ENCODE measurements around the gene CFAP46.

The CFAP46 gene

DNA sequence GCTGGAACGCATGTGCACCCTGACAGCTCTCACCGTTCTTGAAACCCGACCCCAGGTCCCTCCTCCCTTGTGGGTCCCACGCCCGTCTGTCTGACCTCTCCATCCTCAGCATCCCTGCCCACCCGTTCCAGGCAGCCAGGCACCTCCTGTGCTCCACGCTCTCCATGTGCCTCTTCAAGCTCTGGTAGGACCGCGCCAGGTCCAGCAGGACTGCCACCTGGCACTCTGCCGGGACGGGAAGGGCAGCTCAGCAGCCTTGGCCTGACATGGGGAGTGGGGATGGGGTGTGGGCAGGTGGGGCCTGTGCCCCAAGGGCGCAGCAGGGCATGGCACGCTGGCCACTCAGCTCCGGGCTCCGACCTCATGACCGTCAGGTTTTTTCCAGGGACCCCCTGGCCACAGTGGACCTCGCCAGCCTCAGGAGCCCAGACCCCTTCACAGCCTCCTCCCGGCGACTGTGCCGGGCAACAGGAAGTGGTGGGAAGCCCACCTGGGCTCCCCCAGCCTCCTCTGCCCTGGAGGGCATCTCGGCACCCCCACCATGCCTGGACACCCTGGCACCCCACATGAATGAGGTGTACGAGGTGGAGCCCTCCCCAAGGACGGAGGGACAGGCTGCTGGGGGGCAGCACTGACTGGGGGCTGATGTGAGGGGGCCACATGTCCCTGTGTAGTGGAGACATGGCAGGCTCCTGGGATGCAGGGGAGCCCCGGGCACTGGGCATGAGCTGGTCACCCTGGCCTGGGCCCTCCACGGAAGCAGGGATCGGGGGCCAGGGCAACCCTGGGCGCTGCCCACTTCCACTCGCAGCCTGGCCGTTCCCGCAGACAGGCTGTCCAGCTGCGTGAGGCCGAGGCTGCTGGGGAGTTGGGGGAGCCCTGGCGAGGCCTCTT, 131.3 kb downstream of the CFAP46 start:
- Histone ChIP-seq H4K8ac (ENCODE audit: low read length) (no peak overlapping the region), H4K91ac (ENCODE audit: low read length) (no peak overlapping the region), H3K23ac (ENCODE audit: low read length in 2 of 2) (no peak overlapping the region), H3K9me3 (ENCODE audit: control insufficient read depth, low read length) (no peaks in the 10 kb centered on the region), H2BK12ac (ENCODE audit: low read length in 2 of 2) (no peak overlapping the region), H3K4me1 (ENCODE audit: control insufficient read depth, insufficient read depth, low read depth, low read length) (peaks cover 2% of the 10 kb centered on the region), H3K36me3 (ENCODE audit: control insufficient read depth in 1 of 2, insufficient read depth in 2 of 2, low read depth in 1 of 2, low read length in 2 of 2) (no peaks in the 10 kb centered on the region), H3K4ac (ENCODE audit: low read depth in 1 of 2, low read length in 2 of 2) (no peak overlapping the region), H2AK5ac (ENCODE audit: low read length, severe bottlenecking) (no peak overlapping the region), H2BK5ac (ENCODE audit: low read depth, low read length, poor library complexity, severe bottlenecking) (no peak overlapping the region), H2BK15ac (ENCODE audit: low read depth, poor library complexity, severe bottlenecking) (no peak overlapping the region), H2BK120ac (ENCODE audit: low read depth, low read length) (no peak overlapping the region), H3K14ac (ENCODE audit: low read length in 2 of 2) (no peak overlapping the region), H3K4me3 (ENCODE audit: insufficient read depth in 1 of 2, low read depth in 1 of 2, low read length in 2 of 2) (no peak overlapping the region), H3K79me1 (replicated peaks; ENCODE audit: low read length, poor library complexity, severe bottlenecking) (no peaks in the 10 kb centered on the region), H3K27me3 (ENCODE audit: control insufficient read depth in 1 of 2, insufficient read depth in 1 of 2, low read length in 2 of 2) (peaks cover 0 to 64% of the 10 kb centered on the region in 2 experiments), H3K18ac (ENCODE audit: low read depth in 1 of 2, low read length in 2 of 2) (no peak overlapping the region), H3K4me2 (ENCODE audit: low read length, poor library complexity, severe bottlenecking) (no peak overlapping the region), H3K27ac (ENCODE audit: low read length, poor library complexity, severe bottlenecking) (no peak overlapping the region), H3K9ac (ENCODE audit: low read length) (no peak overlapping the region), H2AFZ (ENCODE audit: low read depth, low read length) (no peak overlapping the region)
- 85% methylated on average over 32 of the region's 33 CpGs for WGBS
- no peak for DNase-seq

DNA sequence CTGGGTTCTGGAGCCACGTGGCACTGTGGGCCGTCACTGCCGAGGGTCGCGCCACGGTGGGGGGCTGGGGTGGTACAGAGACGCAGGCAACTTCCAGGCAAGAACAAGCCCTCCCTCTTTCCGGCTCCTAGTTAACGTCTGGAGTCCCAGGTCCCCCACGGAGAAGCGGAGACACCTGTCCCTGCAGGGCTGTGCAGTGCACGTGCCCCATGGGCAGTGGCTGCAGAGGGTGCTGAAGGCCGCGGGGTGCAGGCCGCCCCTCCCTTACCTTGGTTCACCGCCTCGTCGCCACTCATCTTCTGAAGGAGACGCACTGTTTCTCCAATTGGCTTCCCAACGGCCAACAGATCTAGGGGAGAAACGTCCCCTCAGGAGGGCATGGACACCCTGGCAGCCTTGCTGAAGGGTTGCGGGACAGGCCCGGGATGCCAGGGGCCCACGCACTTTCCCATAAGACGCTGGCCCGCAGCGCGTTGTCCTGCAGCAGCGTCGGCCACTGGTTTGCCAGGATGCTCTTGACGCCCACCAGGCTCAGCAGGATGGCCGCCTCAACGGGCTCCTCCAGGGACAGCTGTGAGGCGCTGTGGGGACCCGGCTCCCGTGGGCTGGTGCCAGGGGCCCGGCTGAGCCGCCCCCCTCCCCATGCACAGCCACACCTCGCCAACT, 132.1 kb downstream of the CFAP46 start:
- H2AK5ac ChIP-seq (ENCODE audit: low read length, severe bottlenecking) = no peak overlapping the region
- H3K4me2 ChIP-seq (ENCODE audit: low read length, poor library complexity, severe bottlenecking) = no peak overlapping the region
- H3K4ac ChIP-seq (ENCODE audit: low read depth in 1 of 2, low read length in 2 of 2) = no peak overlapping the region
- no peak overlapping the region for H2BK15ac ChIP-seq (ENCODE audit: low read depth, poor library complexity, severe bottlenecking)
- no peak overlapping the region for H2BK12ac ChIP-seq (ENCODE audit: low read length in 2 of 2)
- no peak overlapping the region for H4K91ac ChIP-seq (ENCODE audit: low read length)
- no peaks in the 10 kb centered on the region for H3K79me1 ChIP-seq (replicated peaks; ENCODE audit: low read length, poor library complexity, severe bottlenecking)
- H3K23ac ChIP-seq (ENCODE audit: low read length in 2 of 2) = no peak overlapping the region
- 88% methylated on average over 39 of the region's 39 CpGs for WGBS
- no peak overlapping the region for H2BK5ac ChIP-seq (ENCODE audit: low read depth, low read length, poor library complexity, severe bottlenecking)
- H2BK120ac ChIP-seq (ENCODE audit: low read depth, low read length) = no peak overlapping the region
- no peak overlapping the region for H3K9ac ChIP-seq (ENCODE audit: low read length)
- peaks cover 0 to 64% of the 10 kb centered on the region in 2 experiments for H3K27me3 ChIP-seq (ENCODE audit: control insufficient read depth in 1 of 2, insufficient read depth in 1 of 2, low read length in 2 of 2)
- no peaks in the 10 kb centered on the region for H3K9me3 ChIP-seq (ENCODE audit: control insufficient read depth, low read length)
- no peak overlapping the region for H3K4me3 ChIP-seq (ENCODE audit: insufficient read depth in 1 of 2, low read depth in 1 of 2, low read length in 2 of 2)
- peaks cover 2% of the 10 kb centered on the region for H3K4me1 ChIP-seq (ENCODE audit: control insufficient read depth, insufficient read depth, low read depth, low read length)
- no peak overlapping the region for H3K18ac ChIP-seq (ENCODE audit: low read depth in 1 of 2, low read length in 2 of 2)
- no peak overlapping the region for H4K8ac ChIP-seq (ENCODE audit: low read length)
- no peak overlapping the region for H2AFZ ChIP-seq (ENCODE audit: low read depth, low read length)
- no peak overlapping the region for H3K27ac ChIP-seq (ENCODE audit: low read length, poor library complexity, severe bottlenecking)
- no peak for DNase-seq
- H3K14ac ChIP-seq (ENCODE audit: low read length in 2 of 2) = no peak overlapping the region
- no peaks in the 10 kb centered on the region for H3K36me3 ChIP-seq (ENCODE audit: control insufficient read depth in 1 of 2, insufficient read depth in 2 of 2, low read depth in 1 of 2, low read length in 2 of 2)

DNA sequence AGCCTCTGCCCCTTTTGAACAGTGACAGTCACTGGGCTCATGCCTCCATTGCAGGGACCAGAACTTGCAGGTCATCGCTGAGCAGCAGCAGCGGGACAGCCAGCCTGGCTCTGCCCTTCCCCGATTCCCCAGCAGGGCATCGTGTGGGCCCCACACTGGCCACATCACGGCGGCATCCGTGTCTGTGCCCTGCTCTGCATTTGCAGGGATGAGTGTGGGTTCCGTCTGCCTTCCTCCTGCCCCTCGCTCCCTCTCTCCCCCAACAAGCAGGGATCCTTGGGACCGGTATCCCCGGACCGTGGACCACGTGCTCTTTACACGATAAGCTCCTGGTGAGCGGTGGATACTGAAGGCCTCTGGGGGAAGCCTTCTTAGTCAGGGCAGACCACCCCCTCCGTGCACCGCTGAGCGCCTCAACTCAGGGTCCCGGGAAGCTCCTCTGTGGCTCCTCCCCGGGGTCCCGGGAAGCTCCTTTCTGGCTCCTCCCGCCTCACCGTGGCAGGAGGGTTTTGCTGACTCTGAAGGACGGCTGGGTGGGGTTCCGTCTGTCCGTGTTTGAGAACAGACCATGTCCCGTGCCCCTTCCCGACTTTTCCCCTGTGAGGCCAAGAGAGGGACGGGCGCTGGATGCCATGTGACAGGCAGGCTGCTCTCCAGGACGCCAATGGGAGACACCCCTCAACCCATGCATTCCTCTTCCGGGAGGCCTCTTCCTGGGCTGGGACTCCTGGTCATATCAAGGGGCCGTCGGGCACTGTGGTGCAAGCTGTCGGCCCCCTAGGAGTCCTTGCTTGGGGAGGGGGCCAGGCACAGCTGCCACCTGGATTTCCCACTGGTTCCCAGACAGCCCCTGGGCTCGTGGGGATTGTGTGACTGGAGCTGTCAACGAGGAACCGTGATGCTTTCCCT, 132.9 kb downstream of the CFAP46 start:
- no peak overlapping the region for H2BK15ac ChIP-seq (ENCODE audit: low read depth, poor library complexity, severe bottlenecking)
- H3K27ac ChIP-seq (ENCODE audit: low read length, poor library complexity, severe bottlenecking) = no peak overlapping the region
- no peak overlapping the region for H2AFZ ChIP-seq (ENCODE audit: low read depth, low read length)
- H3K14ac ChIP-seq (ENCODE audit: low read length in 2 of 2) = no peak overlapping the region
- H3K4me1 ChIP-seq (ENCODE audit: control insufficient read depth, insufficient read depth, low read depth, low read length) = peaks cover 2% of the 10 kb centered on the region
- no peak overlapping the region for H3K4me2 ChIP-seq (ENCODE audit: low read length, poor library complexity, severe bottlenecking)
- no peaks in the 10 kb centered on the region for H3K36me3 ChIP-seq (ENCODE audit: control insufficient read depth in 1 of 2, insufficient read depth in 2 of 2, low read depth in 1 of 2, low read length in 2 of 2)
- 88% methylated on average over 38 of the region's 38 CpGs for WGBS
- H4K8ac ChIP-seq (ENCODE audit: low read length) = no peak overlapping the region
- H3K9ac ChIP-seq (ENCODE audit: low read length) = no peak overlapping the region
- no peak overlapping the region for H3K23ac ChIP-seq (ENCODE audit: low read length in 2 of 2)
- H2BK120ac ChIP-seq (ENCODE audit: low read depth, low read length) = no peak overlapping the region
- no peak overlapping the region for H2BK12ac ChIP-seq (ENCODE audit: low read length in 2 of 2)
- H2BK5ac ChIP-seq (ENCODE audit: low read depth, low read length, poor library complexity, severe bottlenecking) = no peak overlapping the region
- no peak overlapping the region for H4K91ac ChIP-seq (ENCODE audit: low read length)
- peaks cover 0 to 61% of the 10 kb centered on the region in 2 experiments for H3K27me3 ChIP-seq (ENCODE audit: control insufficient read depth in 1 of 2, insufficient read depth in 1 of 2, low read length in 2 of 2)
- DNase-seq = no peak
- no peak overlapping the region for H3K4me3 ChIP-seq (ENCODE audit: insufficient read depth in 1 of 2, low read depth in 1 of 2, low read length in 2 of 2)
- H3K9me3 ChIP-seq (ENCODE audit: control insufficient read depth, low read length) = no peaks in the 10 kb centered on the region
- no peak overlapping the region for H3K18ac ChIP-seq (ENCODE audit: low read depth in 1 of 2, low read length in 2 of 2)
- no peak overlapping the region for H2AK5ac ChIP-seq (ENCODE audit: low read length, severe bottlenecking)
- H3K4ac ChIP-seq (ENCODE audit: low read depth in 1 of 2, low read length in 2 of 2) = no peak overlapping the region
- no peaks in the 10 kb centered on the region for H3K79me1 ChIP-seq (replicated peaks; ENCODE audit: low read length, poor library complexity, severe bottlenecking)

Measured in mesenchymal stem cell (in vitro differentiated cells and primary cell).